GM19238 (cell line): ENCODE results near the gene CCDC192.

ENCODE experiments used
- DNase-seq: peaks from one replicate; pipeline ENCODE4 v3.0.0; 2011; ENCODE audit warnings: low spot score; ENCODE audit not compliant: insufficient read length

The CCDC192 gene

GRCh38 chr5:127806776-127807175, 103.6 kb downstream of the CCDC192 start:
- DNase-seq: no peak

DNA sequence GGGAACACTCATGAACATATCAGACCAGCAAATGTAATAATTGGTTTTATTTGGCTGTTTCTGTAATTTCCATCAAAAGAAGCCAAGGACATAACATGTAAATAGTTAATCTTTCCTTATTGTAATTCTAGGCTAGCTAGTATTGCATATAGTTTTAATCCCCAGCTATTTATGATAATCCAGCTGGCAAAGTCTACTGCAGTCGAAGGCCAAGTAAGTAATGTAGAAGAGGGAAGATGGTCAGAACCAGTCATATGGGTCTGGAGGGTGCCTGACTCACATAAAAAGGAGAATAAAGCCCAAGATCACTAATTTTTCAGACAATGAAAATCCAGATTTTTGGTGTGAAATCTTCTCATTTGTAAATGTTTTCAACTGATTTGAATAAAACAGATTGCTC, 106.3 kb downstream of the CCDC192 start:
- DNase-seq: no peak

DNA sequence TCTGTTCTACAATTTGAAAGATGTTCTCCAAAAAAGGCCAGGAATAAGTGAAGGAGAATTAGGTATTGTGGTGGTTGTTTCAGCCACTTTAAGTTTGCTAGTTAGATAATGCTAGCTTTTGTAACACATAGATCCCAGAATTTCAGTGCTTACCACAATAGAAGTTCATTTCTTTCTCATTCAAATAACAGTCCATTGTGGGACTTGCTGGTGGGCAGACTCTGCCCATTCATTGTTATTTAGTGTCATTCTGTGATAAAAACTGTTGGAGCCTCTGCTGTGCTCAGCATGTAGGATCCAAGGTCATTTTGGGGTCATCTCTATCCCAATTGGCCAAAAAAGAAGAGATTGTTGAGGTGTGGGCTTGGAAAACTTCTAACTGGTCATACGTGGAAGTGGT, 106.8 kb downstream of the CCDC192 start:
- no peak for DNase-seq

- no peak for DNase-seq
Measured at GRCh38 chr5:127810707-127811490, 107.7 kb downstream of the CCDC192 start.

DNA sequence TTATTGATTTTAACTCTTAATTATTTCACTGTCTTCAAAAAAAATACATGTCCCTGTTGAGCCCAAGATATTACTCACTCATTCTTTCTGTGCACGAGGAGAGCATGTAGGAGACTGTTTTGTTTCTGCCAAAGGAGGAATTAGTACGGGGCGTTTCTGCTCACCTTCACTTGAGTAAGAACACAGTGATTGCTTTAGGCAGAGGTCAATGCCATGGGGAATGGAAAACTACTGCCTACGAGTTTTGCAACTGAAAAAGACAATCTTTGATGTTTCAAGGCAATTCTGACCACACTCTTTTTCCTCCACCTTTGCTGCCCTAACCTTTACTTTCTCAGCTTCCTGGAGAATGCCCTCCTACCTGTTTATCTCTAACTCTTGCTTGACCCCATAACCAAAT, 109.4 kb downstream of the CCDC192 start:
- DNase-seq: no peak

GRCh38 chr5:127813633-127814587, 110.7 kb downstream of the CCDC192 start:
- no peak for DNase-seq

GRCh38 chr5:127814588-127814973, 111.4 kb downstream of the CCDC192 start:
- no peak for DNase-seq

- no peak for DNase-seq
Measured at GRCh38 chr5:127820910-127821553, 117.8 kb downstream of the CCDC192 start.

DNA sequence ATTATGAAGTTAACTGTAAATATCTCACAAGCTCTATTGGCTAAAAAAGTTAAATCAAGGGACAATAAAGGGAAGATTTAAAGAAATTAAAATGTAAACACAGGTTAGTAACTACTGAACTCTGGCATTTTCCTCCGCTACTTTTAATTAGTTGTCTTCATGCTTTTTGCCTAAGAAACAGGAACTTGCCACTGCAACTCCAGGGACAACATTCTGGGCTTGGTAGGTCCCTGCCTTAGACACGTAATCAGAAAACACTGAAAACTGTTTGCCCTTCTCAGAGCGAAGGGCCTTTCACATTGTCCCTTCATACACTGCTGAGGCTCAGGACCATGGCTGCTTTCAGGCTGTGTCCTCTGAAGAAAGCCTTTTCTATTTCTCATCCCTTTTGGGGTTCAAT, 118.7 kb downstream of the CCDC192 start:
- DNase-seq: no peak

GRCh38 chr5:127824126-127824525, 120.9 kb downstream of the CCDC192 start:
- DNase-seq: no peak

DNA sequence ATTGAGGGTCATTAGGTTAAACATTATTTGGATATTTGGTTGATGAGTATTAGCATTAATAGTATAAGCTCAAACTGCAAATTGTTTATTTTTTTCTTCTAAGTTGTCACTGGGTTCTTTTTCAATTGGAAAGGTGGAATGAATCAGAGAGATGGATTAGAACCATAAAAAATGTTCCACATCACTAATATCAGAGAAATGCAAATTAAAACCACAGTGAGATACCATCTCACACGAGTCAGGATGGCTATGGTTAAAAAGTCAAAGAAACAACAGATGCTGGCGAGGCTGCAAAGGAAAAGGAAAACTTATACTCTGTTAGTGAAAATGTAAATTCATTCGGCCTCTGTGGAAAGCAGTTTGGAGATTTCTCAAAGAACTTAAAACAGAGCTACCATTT, 122.8 kb downstream of the CCDC192 start:
- no peak for DNase-seq

GRCh38 chr5:127827451-127827850, 124.3 kb downstream of the CCDC192 start:
- DNase-seq: no peak

- DNase-seq: no peak
Measured at GRCh38 chr5:127830157-127830556, 127.0 kb downstream of the CCDC192 start.

- DNase-seq: no peak
Measured at GRCh38 chr5:127830829-127831598, 127.8 kb downstream of the CCDC192 start.

DNA sequence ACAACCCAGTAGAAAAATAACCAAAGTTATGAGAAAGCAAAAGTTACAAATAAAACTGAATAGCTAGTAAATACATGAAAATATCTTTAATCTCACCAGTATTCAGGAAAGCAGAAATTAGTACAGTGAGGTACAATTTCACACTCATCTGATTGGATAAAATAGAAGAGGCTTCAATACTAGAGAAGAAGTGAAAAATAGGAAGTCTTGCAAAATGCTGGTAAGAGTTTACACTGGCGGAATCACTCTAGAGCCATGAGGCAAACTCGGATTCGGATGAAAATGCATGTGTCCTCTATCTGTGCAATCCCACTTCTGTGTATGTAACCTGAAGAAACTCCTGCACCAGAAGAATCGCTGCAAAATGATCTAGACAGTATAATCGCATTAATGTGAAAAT, 128.9 kb downstream of the CCDC192 start:
- no peak for DNase-seq

GRCh38 chr5:127834094-127834531, 130.9 kb downstream of the CCDC192 start:
- no peak for DNase-seq

- no peak for DNase-seq
Measured at GRCh38 chr5:127834554-127834953, 131.4 kb downstream of the CCDC192 start.

GRCh38 chr5:127838661-127839060, 135.5 kb downstream of the CCDC192 start:
- DNase-seq: no peak

DNA sequence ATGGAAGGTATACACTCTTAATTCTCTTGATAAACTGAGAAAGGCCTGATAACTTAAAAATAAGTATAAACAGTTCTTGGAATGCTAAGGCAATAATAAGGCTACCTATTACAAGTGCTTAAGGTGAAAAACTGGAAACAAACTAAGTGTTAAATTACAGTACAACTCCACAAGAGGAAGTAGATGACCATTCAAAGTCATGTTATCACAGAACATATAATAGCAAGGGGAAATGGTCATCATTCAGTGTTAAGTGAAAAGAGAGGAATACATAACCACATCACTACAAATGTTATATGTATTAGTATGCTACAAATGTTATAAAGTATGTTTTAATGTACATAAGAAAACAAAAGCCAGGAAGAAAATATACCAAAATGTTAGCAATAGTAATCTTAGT, 135.9 kb downstream of the CCDC192 start:
- no peak for DNase-seq

DNA sequence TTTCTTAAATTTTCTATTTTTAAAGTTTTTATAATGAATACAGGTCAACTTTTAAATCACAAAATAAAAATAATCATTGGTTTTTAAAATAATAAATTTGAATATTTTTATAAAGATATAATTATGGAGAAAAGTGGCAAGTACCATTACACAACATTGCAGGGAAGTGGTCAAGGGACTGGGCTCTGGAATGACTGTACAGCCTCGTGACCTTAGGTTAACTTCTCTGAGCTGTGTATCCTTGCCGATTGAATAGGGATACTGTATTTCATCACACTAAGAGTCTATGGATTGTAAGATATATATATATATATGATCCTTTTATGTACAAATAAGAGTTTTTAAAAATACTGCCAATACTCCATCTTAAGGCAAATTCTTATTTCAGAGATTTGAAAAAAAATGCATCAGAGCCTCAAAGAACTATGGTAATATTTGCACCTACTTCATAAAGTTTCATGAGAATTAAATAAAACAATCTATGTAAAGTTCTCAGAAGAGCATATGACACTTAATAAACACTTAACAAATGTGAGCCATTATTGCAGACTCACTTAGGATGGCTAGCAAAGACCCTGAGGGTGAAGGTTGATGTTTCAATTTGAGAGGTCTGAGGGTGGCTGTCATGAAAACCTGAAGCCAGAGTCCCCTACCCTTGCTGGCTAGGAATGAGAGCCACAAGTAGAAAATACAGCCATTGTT, 136.5 kb downstream of the CCDC192 start:
- no peak for DNase-seq

GRCh38 chr5:127840198-127840524, 137.0 kb downstream of the CCDC192 start:
- no peak for DNase-seq
